Lung microvascular endothelial cell (primary cell): ENCODE data around the gene GATAD2B. TPM values are rescaled to one million over a fixed set of nuclear protein-coding genes. Genes with fewer than 3 reads are reported as not detected.
"Not testable (repeated sequence)": the region's sequence is repeated elsewhere in the genome, so short reads cannot be mapped to it uniquely, and the experiment has no call there.

Source experiments
- DNase-seq, 2 donors: peaks; one replicate each; pipeline versions ENCODE4 v3.0.0 to v3.0.0-alpha.2; 2010; ENCODE audit warnings: low read depth in 2 of 2
- total RNA-seq: library from RNA; depleted of rRNA; stranded (reverse); fragments of >200 nt; gene quantifications from 2 replicates; pipeline ENCODE4 v1.2.1, GENCODE V29; 2014

Gene GATAD2B
- total RNA-seq, 1 donor from 2014 or later: 4.2 TPM

- DNase-seq: no peak
Measured at GRCh38 chr1:153778824-153779519, 143.8 kb downstream of the GATAD2B start.

- no peak for DNase-seq
Measured at GRCh38 chr1:153778051-153778823, 144.5 kb downstream of the GATAD2B start.

GRCh38 chr1:153777648-153778047 lies 145.1 kb downstream of the GATAD2B start:
- no peak for DNase-seq

- no peak for DNase-seq
Measured at GRCh38 chr1:153776845-153777370, 145.9 kb downstream of the GATAD2B start.

GRCh38 chr1:153776352-153776751 lies 146.4 kb downstream of the GATAD2B start:
- DNase-seq: no peak

GRCh38 chr1:153775458-153776327 lies 147.1 kb downstream of the GATAD2B start:
- DNase-seq: peak; percentile 58 to 62

- DNase-seq: peak; percentile 25 to 33
Measured at GRCh38 chr1:153774780-153775457, 147.9 kb downstream of the GATAD2B start, which contains the start of gene SLC27A3. SLC27A3 (plus strand) TSS chr1:153775407; CDS start chr1:153775498, 91 bp downstream.

- no peak for DNase-seq
Measured at GRCh38 chr1:153774026-153774595, 148.7 kb downstream of the GATAD2B start.

- peak; percentile 45 to 48 for DNase-seq
Measured at GRCh38 chr1:153773096-153773921, 149.5 kb downstream of the GATAD2B start.

GRCh38 chr1:153771841-153772593 lies 150.8 kb downstream of the GATAD2B start:
- peak; percentile 46 to 75 for DNase-seq

GRCh38 chr1:153771261-153771660 lies 151.5 kb downstream of the GATAD2B start:
- DNase-seq: no peak

- peak in 1 of 2 donors; percentile 42 for DNase-seq
Measured at GRCh38 chr1:153770797-153771196, 152.0 kb downstream of the GATAD2B start.

- DNase-seq: no peak
Measured at GRCh38 chr1:153769221-153769620, 153.6 kb downstream of the GATAD2B start.

- DNase-seq: no peak
Measured at GRCh38 chr1:153768316-153769181, 154.2 kb downstream of the GATAD2B start.

- no peak for DNase-seq
Measured at GRCh38 chr1:153767519-153767918, 155.3 kb downstream of the GATAD2B start.

GRCh38 chr1:153766663-153767062 lies 156.1 kb downstream of the GATAD2B start:
- DNase-seq: not testable (repeated sequence)

- no peak for DNase-seq
Measured at GRCh38 chr1:153764310-153764709, 158.5 kb downstream of the GATAD2B start.
